OCI-LY7 (cell line): Measurements from ENCODE around the gene UPK3A.

Experiments used
- CTCF ChIP-seq: fragments of 200-600 bp; sonication (generic); conservative IDR thresholded peaks from 2 replicates; pipeline ENCODE4 v1.5.1; 2014; ENCODE audit warnings: mild to moderate bottlenecking, antibody characterized with exemption, low read length, moderate library complexity, mixed read lengths
- EZH2phosphoT487 ChIP-seq: fragments of 200-600 bp; sonication (generic); IDR thresholded peaks from 2 replicates; pipeline ENCODE4 v1.6.1; 2018; ENCODE audit warnings: low read depth, borderline replicate concordance, mild to moderate bottlenecking, mixed run types, antibody characterized with exemption, low read length, moderate library complexity, mixed read lengths

DNA sequence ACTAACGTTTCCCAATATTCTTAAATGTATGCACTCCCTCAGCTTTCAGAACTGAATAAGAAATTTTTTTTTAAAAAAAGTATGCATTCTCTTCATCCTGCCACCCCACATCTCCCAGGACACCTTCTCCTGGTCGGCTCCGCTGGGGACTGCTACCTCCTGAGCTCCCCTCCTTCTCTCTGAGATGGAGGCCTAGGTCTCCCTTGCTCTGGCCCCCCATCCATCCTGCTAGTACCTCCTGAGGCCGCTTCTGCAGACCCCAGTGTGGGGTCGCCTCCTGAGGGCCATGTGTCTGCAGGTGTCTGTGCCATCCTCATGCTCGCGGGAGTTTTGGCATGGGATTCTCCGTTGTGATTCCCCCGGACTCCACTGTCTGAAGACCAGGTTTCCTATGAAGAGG lies 52.8 kb downstream of the UPK3A start:
- TF ChIP-seq CTCF = no peak
- TF ChIP-seq EZH2phosphoT487 = no peak
